OCI-LY7 (cell line): ENCODE data around the gene EIF4ENIF1.

Experiments
- CTCF ChIP-seq: fragments of 200-600 bp; sonication (generic); conservative IDR thresholded peaks from 2 replicates; pipeline ENCODE4 v1.5.1; 2014; ENCODE audit warnings: mild to moderate bottlenecking, antibody characterized with exemption, low read length, moderate library complexity, mixed read lengths
- EZH2phosphoT487 ChIP-seq: fragments of 200-600 bp; sonication (generic); IDR thresholded peaks from 2 replicates; pipeline ENCODE4 v1.6.1; 2018; ENCODE audit warnings: low read depth, borderline replicate concordance, mild to moderate bottlenecking, mixed run types, antibody characterized with exemption, low read length, moderate library complexity, mixed read lengths

- no peak for TF ChIP-seq CTCF
- TF ChIP-seq EZH2phosphoT487 = no peak
Observed at GRCh38 chr22:31533374-31533773, 43.7 kb upstream of the EIF4ENIF1 start.
